H54 (cell line): ENCODE results near the gene SLC47A2.

Experiments used
- DNase-seq: peaks from one replicate; pipeline ENCODE4 v3.0.0; 2011; ENCODE audit warnings: low spot score, mixed read lengths; ENCODE audit not compliant: insufficient read length
- FAIRE-seq: peaks from 3 replicates; lab custom pipeline; 2011; peaks lifted over from hg19 to GRCh38; lab: Jason Lieb, UNC
- POLR2A ChIP-seq: IDR thresholded peaks from 2 replicates; pipeline ENCODE4 v1.6.1; 2011; ENCODE audit warnings: low read depth, mild to moderate bottlenecking, low read length

The SLC47A2 gene

DNA sequence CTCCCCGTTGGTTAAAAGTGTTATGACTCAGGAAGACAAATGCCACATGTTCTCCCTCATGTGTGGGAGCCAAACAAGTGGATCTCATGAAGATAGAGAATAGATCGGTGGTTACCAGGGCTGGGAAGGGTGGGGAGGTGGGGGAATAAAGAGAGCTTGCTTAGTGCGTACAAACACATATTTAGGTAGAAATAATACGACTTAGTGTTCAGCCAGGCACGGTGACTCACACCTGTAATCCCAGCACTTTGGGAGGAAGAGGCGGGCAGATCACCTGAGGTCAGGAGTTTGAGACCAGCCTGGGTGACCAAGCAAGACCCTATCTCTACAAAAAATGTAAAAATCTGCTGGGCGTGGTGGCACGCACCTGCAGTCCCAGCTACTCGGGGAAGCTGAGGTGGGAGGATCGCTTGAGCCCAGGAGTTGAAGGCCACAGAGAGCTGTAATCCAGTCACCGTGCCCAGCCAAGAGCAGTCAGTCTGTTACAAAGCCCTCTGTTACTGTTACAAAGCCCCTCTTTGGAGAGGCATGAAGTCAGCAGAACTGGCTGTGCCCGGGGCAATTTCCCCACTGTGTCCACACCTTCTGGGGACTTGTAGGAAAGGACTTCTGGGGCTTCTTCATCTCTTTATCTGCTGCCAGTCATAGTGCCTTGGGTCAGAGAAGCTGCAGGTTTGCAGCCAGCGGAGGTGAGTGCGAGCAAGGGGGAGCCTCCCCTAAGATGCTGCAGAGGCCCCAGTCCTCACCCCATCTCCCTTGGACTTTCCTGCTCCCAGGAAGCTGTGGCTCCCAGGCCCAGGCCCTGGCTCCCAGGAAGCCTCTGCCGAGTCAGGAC is 36.0 kb upstream of the SLC47A2 start:
- FAIRE-seq, result no peak
- no peak for DNase-seq
- TF ChIP-seq POLR2A, result no peak

DNA sequence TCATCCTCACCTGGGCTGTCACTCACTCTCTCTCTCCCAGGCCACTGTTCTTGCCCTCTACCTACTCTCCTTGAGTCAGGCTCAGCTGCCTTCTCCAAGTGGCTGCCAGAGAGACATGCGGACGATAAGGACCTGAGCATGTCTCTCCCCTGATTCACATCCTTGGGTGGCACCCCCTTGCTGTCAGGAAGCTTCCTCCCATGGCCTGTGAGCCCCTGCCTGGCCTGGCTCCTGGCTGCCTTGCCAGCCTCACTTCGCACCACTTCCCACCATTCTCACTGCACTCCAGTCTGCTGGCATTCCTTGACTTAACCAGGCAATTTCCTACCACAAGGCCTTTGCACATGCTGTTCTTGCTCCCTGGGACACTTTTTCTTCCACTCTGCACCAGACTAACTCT is 34.5 kb upstream of the SLC47A2 start:
- FAIRE-seq, result no peak
- TF ChIP-seq POLR2A, result peak; percentile 21; the same call in 1 of the 2 replicates
- no peak for DNase-seq

DNA sequence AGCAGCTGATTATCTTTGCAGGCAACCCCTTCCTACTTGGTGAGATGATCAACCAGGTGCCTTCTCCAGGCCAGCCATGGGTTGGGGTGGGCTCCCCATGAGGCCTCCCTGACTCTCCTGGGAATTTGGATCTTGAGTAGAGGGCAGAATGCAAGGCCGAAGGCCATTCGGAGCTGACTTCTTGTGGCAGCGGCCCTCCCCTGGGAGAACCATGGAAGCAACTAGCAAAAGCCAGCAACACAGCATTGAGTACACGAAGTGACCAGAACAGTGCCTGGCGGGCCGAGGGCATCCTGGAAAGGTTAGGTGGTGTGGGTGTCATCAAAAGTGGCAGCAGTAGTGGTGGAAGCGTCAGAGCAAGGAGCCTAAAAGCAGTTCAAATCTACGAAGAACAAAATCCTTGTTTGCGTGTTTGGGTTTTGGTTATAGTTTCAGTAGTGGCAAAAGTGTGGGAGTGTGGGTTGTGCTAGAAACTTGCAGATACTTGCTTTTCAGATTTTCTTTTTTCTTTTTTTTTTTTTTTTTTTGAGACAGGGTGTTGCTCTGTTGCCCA is 33.7 kb upstream of the SLC47A2 start:
- DNase-seq (no peak), FAIRE-seq (no peak)
- no peak for TF ChIP-seq POLR2A

DNA sequence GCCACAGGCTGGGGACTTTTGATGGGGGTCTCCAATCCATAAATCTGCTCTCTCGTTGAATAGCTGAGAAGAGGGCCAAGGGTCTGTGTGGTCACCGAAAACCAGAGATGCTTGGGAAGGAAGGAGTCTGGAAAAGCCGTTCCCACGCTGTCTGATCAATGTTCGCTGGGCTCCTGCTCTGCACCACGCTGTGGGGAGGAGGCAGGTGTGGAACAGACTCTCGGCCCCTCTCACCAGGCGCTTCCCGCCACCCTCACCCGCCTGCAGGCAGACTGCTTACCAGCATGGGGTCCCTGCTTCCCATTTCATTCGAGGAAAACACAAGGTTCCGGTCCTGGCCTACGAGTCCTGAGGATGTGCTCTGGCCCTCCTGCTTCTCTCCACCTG is 32.4 kb upstream of the SLC47A2 start:
- FAIRE-seq (no peak), DNase-seq (no peak)

DNA sequence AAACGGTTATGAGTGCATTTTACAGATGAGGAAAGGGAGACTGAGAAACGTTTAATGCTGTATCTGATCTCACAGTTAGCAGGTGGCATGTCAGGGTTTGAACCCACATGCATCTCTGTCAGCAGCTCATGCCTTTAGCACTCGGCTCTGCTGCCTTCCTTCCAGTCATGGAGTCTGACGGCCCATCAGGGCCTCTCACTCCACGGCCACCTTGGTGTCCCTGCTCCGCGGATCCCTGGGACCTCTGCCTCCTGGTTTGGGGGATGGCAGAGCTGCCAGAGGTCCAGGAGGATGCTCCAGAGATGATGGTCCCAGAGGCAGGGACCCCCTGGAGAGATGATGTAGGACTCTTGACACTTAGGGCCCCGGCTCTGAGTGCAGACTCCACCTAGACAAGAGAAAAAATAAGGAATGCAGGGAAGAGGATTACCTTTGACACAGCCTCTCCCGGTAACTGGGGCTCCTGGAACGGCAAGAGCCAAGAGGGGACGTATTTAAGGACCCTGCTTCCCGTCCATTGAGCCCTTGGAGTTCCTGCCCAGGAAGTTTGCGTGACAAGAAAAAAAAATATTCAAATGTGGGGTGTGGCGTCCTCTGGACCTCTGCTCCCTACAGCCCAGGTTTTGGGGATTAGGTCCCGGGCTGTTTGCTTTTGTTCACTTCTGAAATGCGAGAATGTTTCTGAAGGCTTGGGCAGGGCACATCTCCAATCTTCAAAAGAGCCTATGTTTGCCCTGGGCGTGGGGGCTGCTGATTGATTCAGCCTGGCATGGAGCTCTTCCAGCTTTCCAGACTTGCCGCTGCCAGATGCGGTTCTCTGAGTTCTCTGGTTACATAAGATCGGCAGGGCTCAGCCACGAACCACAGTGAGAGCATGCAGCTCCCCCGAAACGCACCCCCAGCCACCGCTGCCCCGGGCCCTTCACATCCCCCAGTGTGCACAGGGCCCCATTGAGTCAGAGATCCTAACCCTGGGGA is 31.7 kb upstream of the SLC47A2 start, which contains the start of gene ALDH3A1:
ALDH3A1 (minus strand) TSS at position 470 of the 978 bp plus-strand sequence. CDS start 3,169 bp downstream, outside the sequence.
- TF ChIP-seq POLR2A, result no peak
- no peak for FAIRE-seq
- no peak for DNase-seq

More for the DNA sequence above, 32.4 kb upstream of the SLC47A2 start:
- no peak for TF ChIP-seq POLR2A

DNA sequence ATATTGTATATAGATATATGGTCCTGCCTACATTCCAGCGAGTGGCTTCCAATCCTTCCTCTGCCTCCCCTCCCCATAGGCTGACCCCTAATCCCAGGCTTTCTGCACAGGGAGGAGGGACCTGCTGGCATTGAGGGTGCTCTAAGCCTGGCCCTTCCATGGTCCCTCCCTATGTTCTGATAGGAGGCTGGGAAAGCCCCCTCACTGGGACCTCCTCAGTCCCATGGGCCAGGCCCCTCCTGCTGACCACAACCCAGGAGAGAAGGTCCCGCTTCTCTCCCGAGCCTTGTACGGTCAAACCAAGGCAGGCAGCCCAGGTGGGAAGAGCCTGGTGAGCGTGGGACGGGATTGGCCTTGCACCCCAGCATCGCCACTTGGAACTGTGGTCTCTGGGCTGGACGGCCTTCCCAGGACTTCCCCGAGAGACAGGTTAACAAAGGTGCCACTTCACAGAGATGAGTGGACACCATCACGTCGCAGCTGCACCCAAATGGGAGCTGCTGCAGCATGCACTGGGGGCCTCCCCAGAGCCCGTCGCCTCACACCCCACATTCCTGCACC is 30.9 kb upstream of the SLC47A2 start:
- no peak for FAIRE-seq
- no peak for TF ChIP-seq POLR2A

DNA sequence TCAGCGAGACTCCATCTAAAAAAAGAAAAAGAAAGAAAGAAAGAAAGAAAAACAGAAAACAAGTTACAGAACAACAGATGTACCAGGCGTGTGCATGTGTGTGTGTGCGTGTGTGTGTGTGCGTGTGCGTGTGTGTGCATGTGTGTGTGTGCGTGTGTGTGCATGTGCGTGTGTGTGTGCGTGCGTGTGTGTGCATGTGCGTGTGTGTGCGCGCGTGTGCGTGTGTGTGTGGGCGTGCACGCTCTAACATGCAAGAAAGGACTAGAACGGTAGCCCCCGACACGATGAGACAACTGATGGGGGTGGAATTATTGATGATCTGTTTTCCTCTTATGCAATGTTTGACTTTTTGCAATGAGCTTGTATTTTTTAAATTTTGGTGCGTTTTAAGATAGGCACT is 30.1 kb upstream of the SLC47A2 start:
- no peak for DNase-seq
- FAIRE-seq, result no peak

More for the DNA sequence above, 30.9 kb upstream of the SLC47A2 start:
- DNase-seq, result no peak

DNA sequence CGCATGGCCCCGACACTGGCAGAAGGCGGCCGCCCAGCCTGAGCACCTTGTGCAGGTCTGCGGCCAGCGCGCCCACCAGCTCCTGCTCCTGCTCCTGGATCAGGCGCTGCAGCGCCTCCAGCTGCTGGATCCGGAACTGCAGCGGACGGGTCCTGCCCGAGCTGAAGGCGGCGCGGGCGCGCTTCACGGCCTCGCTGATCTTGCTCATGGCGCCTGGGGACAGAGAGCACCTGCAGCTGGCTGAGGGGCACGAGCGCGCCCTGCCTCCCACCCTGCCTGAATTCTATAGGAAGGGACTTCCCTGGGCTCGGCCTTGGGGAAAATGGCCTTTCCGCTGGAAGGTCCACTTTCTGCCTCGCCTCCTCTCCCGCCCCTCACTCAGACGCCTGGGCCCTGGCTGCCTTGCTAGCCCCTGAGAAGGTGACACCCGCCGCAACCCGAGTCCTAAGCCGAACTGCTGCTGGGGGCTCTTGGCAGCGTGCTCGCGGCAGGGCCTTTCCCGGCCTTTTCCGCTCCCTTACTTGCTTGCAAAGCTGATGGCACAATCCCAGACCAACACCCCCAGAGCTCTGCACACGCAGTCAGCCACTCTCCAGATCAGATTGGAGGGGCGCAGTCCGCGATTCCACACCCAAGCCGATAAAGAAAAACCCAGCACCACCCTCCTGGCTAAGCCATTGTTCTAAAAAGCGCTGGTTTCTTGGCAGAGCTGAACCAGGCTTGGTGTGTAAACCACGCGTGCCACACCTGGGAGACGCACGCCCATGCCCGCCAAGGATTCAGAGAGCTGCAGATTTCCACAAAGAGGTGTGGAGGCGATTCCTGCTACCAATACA is 28.8 kb upstream of the SLC47A2 start:
- no peak for FAIRE-seq

More for the DNA sequence above, 30.1 kb upstream of the SLC47A2 start:
- no peak for TF ChIP-seq POLR2A

DNA sequence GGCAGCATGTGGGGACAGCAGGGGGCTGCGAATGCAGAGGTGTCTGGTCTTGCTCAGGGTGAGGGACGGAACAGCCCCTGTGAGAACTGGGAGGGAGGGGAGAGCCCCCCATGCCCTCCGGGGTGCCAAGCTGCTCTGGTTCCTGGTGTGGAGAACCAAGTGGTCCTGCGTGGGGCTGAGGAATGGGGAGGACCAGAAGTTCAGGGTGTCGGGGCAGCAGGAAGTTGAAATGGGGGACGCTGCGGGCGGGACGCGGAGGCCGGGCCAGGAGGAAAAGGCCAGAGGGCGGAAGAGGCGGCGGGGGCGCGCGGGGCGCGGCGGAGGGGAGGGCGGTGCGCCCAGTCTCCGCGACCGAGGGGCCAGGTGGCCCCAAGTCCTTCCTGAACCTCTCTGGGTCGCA is 28.1 kb upstream of the SLC47A2 start:
- no peak for FAIRE-seq
- TF ChIP-seq POLR2A, result no peak

More for the DNA sequence above, 28.8 kb upstream of the SLC47A2 start:
- no peak for TF ChIP-seq POLR2A
- DNase-seq, result no peak

DNA sequence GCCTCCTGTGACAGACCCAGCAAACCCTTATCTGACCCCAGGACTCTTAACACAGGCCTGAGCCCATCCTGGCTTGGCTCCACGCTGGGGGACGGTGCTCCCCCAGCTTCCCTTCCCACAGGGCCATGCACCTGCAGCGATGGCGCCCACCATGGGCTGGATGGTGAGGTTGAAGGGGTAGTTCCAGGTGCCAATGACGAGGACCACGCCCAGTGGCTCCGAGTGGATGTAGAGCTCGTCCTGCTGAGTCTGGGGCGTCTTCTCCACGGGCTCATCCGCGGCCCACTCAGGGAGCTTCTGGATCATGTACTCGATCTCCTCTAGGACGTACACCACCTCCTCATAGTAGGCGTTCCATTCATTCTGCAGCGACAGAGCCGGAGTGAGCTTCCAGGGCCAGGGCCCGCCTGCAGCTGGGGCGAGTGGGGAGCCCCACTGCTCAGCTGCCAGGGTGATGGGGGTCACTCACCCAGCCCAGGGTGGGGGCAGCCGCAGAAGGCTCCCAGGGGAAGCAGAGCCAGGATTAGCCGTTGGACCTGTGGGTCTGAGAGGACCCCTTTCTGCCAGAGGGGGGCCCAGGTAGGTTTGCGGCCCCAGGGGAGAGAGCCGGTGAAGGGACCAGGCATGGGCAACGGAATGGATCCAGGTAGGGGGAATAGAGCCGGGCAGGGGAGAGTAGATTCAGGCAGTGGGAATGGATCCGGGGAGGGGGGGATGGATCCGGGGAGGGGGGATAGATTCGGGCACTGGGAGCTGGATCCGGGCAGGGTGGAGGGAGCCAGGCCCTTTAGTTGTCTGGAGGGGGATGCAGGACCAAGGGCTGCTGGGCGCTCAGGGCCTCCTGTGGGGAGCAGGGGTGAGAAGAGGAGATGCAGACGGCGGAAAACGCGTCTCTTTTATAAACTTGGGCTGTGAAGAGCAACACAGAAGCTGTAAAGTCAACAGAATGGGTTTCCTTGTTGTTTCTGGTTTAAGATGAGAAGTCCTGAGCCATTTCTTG is 27.0 kb upstream of the SLC47A2 start:
- TF ChIP-seq POLR2A, result no peak

More for the DNA sequence above, 28.1 kb upstream of the SLC47A2 start:
- no peak for DNase-seq

DNA sequence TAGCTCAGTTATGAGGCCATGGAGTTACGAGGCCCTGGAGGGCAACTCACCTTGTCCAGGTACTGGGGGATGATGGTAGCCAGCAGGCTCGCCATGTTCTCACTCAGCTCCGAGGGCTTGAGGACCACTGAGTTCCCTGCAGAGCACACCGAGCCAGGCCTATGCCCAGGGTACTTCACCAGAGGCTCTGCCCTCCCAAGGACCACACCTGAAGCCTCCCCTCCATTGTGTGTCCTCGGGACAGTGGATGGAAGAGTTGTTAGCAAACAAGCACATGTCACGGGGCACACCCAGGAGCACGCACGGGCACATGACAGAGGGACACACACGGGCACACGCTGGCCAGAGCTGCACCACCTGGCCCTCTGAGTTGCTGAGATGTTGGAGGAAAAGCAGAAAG is 26.1 kb upstream of the SLC47A2 start:
- no peak for TF ChIP-seq POLR2A
- DNase-seq (no peak), FAIRE-seq (no peak)

More for the DNA sequence above, 27.0 kb upstream of the SLC47A2 start:
- no peak for DNase-seq
- no peak for FAIRE-seq
